Measurements from ENCODE around the gene LAMA4. TPM values are rescaled to one million over a fixed set of nuclear protein-coding genes. Genes with fewer than 3 reads are reported as not detected.

LAMA4 gene
- total RNA-seq, 1 experiment from 2014 or later, result 0.72 TPM

DNA sequence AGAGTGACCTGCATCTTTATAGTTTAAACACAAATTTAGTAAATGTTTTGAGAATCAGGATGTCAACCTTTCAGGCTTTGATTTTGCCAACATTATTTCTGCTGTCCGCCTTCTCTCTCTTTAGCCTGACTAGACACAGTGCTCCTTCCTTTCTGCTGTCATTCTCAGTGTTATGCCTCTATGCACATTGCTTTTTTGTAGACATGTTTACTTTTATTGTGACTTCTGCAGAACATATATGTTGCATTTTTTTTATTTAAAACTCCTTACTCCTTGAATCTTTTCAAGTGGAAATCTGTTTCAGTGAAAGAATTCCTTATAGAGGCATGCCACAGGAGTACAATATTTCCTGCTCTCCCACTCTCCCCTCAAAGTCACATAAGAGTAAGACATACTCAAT is 64.2 kb downstream of the LAMA4 start:
- ChIA-PET POLR2A (interaction anchor here (1.4 kb wide), 1 partner anchor 118 kb away, joined by 3 read pairs; no protein-coding TSS in a partner anchor), CTCF (interaction anchor here (1.5 to 1.9 kb wide), 4 partner anchors 10 to 27 kb away, joined by 4 to 14 read pairs (median 10); no protein-coding TSS in a partner anchor)
- Mint-ChIP-seq H3K9me3 (ENCODE audit: unreplicated experiment) (no peaks in the 10 kb centered on the region), H3K4me3 (ENCODE audit: unreplicated experiment) (no peak overlapping the region), H3K27ac (ENCODE audit: low read depth, unreplicated experiment) (no peak overlapping the region), H3K36me3 (ENCODE audit: insufficient read depth, unreplicated experiment) (no peaks in the 10 kb centered on the region), H3K27me3 (ENCODE audit: insufficient read depth, unreplicated experiment) (no peaks in the 10 kb centered on the region), H3K4me1 (ENCODE audit: insufficient read depth, unreplicated experiment) (peaks cover 9% of the 10 kb centered on the region)
- TF ChIP-seq, protein P1, sequence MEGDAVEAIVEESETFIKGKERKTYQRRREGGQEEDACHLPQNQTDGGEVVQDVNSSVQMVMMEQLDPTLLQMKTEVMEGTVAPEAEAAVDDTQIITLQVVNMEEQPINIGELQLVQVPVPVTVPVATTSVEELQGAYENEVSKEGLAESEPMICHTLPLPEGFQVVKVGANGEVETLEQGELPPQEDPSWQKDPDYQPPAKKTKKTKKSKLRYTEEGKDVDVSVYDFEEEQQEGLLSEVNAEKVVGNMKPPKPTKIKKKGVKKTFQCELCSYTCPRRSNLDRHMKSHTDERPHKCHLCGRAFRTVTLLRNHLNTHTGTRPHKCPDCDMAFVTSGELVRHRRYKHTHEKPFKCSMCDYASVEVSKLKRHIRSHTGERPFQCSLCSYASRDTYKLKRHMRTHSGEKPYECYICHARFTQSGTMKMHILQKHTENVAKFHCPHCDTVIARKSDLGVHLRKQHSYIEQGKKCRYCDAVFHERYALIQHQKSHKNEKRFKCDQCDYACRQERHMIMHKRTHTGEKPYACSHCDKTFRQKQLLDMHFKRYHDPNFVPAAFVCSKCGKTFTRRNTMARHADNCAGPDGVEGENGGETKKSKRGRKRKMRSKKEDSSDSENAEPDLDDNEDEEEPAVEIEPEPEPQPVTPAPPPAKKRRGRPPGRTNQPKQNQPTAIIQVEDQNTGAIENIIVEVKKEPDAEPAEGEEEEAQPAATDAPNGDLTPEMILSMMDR (IDR thresholded peaks at IDR 0.05; ENCODE audit: unreplicated experiment), result no peak
- no peak for DNase-seq (ENCODE audit: unreplicated experiment)
- intact Hi-C loops (cut with micrococcal nuclease), result no loop called here
- BruUV-seq (replicated peaks), result no TSS peak

- ChIA-PET POLR2A (interaction anchor here (0.7 to 1.4 kb wide), 3 partner anchors 15 to 119 kb away, joined by 3 read pairs; no protein-coding TSS in a partner anchor), CTCF (interaction anchor here (0.9 to 1.9 kb wide), 11 partner anchors 9 to 122 kb away, joined by 3 to 14 read pairs (median 5); no protein-coding TSS in a partner anchor)
- peak; percentile 22 for DNase-seq (ENCODE audit: unreplicated experiment)
- Mint-ChIP-seq H3K4me1 (ENCODE audit: insufficient read depth, unreplicated experiment) (peaks cover 9% of the 10 kb centered on the region), H3K4me3 (ENCODE audit: unreplicated experiment) (no peak overlapping the region), H3K36me3 (ENCODE audit: insufficient read depth, unreplicated experiment) (no peaks in the 10 kb centered on the region), H3K27ac (ENCODE audit: low read depth, unreplicated experiment) (no peak overlapping the region), H3K9me3 (ENCODE audit: unreplicated experiment) (no peaks in the 10 kb centered on the region), H3K27me3 (ENCODE audit: insufficient read depth, unreplicated experiment) (no peaks in the 10 kb centered on the region)
- TF ChIP-seq, protein P1 (IDR thresholded peaks at IDR 0.05; ENCODE audit: unreplicated experiment), result no peak
- BruUV-seq (replicated peaks), result no TSS peak
- intact Hi-C loops (cut with micrococcal nuclease), result no loop called here
These were observed 64.9 kb downstream of the LAMA4 start for GRCh38 chr6:112189494-112189893.

GRCh38 chr6:112188906-112189305 is 65.5 kb downstream of the LAMA4 start:
- BruUV-seq (replicated peaks), result no TSS peak
- DNase-seq (ENCODE audit: unreplicated experiment), result peak; percentile 73
- ChIA-PET POLR2A (interaction anchor here (0.7 to 1.4 kb wide), 3 partner anchors 16 to 120 kb away, joined by 3 read pairs; no protein-coding TSS in a partner anchor), CTCF (interaction anchor here (0.9 to 1.9 kb wide), 11 partner anchors 8 to 122 kb away, joined by 3 to 14 read pairs (median 5); no protein-coding TSS in a partner anchor)
- Mint-ChIP-seq H3K4me3 (ENCODE audit: unreplicated experiment) (no peak overlapping the region), H3K27ac (ENCODE audit: low read depth, unreplicated experiment) (no peak overlapping the region), H3K27me3 (ENCODE audit: insufficient read depth, unreplicated experiment) (no peaks in the 10 kb centered on the region), H3K36me3 (ENCODE audit: insufficient read depth, unreplicated experiment) (no peaks in the 10 kb centered on the region), H3K4me1 (ENCODE audit: insufficient read depth, unreplicated experiment) (peaks cover 9% of the 10 kb centered on the region), H3K9me3 (ENCODE audit: unreplicated experiment) (no peaks in the 10 kb centered on the region)
- intact Hi-C loops (cut with micrococcal nuclease), result no loop called here
- TF ChIP-seq, protein P1 (IDR thresholded peaks at IDR 0.05; ENCODE audit: unreplicated experiment), result no peak

GRCh38 chr6:112187736-112188135 is 66.6 kb downstream of the LAMA4 start:
- DNase-seq (ENCODE audit: unreplicated experiment), result no peak
- no TSS peak for BruUV-seq (replicated peaks)
- Mint-ChIP-seq H3K27me3 (ENCODE audit: insufficient read depth, unreplicated experiment) (no peaks in the 10 kb centered on the region), H3K4me3 (ENCODE audit: unreplicated experiment) (no peak overlapping the region), H3K9me3 (ENCODE audit: unreplicated experiment) (no peaks in the 10 kb centered on the region), H3K36me3 (ENCODE audit: insufficient read depth, unreplicated experiment) (no peaks in the 10 kb centered on the region), H3K4me1 (ENCODE audit: insufficient read depth, unreplicated experiment) (peaks cover 9% of the 10 kb centered on the region), H3K27ac (ENCODE audit: low read depth, unreplicated experiment) (no peak overlapping the region)
- TF ChIP-seq, protein P1 (IDR thresholded peaks at IDR 0.05; ENCODE audit: unreplicated experiment), result no peak
- POLR2A ChIA-PET, result interaction anchor here (0.6 kb wide), 2 partner anchors 141 to 834 kb away, joined by 3 read pairs; no protein-coding TSS in a partner anchor
- intact Hi-C loops (cut with micrococcal nuclease), result no loop called here
- CTCF ChIA-PET, result interaction anchor here (0.7 to 1.0 kb wide), 3 partner anchors 25 to 1794 kb away, joined by 3 to 4 read pairs (median 4); no protein-coding TSS in a partner anchor
